Fibroblast of gingiva (primary cell): ENCODE data around the gene KIF1C.

Source experiments
- DNase-seq: peaks from one replicate; pipeline ENCODE4 v3.0.0-alpha.2; 2011; ENCODE audit warnings: low read depth

The KIF1C gene

DNA sequence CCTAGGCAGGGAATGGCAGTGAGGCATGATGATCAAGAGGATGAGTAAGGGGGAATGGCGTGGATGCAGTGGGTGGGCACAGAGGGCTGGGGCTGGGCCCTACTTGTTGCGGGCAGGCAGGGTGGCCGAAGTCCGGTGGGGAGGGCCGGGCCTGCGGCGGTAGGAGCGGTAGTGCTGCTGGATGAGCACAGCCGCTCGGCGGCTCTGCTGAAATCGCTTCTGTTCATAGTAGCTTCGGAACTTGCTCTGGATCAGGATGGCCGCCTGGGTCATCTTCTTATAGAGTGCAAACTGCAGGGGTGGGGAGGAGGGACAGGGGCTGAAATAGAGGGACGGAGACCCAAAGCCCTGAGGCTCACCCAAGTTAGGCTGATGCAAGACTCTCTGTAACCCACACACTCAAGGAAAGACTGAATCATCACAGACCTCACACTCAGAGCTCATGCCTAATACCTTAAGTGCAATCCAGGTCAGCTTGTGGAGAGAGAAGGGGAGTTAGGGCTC lies 28.7 kb upstream of the KIF1C start:
- peak; percentile 93 for DNase-seq

DNA sequence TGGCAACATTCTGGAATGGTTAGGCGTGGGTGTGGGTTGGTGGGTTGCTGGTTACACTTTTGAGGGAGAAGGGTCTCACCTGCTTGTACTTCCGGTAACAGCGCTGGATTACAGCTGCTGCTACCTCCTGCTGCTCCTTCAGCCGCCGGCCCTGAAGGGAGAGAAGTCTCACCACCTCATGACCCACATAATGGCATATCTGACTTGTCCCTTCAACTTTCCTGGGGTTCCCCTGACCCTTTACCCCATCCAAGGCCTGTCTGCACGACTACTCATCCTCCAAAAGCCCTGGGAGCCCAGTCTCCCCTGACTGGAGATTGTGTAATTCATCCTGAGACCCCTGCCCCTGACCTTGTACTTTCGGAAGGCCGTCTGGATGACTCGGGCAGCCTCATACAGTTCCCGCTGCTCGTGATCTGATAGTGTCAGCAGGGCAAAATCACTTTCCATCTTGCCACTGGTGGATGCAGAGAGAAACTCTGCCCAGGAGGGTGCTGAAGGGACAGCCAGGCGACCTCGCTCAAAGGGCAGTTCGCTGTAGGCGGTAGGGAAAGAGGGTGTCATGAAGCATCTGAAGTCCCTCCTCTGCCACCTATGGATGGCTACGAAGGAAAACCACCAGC lies 28.1 kb upstream of the KIF1C start:
- peak; percentile 40 for DNase-seq

DNA sequence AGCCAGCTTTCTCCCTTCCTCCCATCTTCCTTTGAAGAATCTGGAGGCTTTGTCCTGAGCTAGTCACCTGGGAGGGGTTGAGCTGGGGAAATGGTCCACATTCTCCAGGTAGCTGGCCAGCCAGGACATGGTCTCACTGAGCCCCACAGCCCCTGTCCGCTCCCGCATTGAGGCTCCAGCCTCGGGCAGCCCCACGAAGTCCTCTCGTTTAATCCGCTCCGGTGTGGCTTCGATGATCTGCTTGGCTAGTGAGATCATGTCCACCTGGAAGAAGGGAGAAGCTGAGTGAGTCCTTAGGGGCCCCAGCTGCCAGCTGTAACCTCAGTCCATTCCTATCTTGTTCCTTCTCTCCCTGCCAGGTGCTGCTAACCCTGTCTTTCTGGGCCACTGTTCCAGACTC lies 27.5 kb upstream of the KIF1C start:
- no peak for DNase-seq

DNA sequence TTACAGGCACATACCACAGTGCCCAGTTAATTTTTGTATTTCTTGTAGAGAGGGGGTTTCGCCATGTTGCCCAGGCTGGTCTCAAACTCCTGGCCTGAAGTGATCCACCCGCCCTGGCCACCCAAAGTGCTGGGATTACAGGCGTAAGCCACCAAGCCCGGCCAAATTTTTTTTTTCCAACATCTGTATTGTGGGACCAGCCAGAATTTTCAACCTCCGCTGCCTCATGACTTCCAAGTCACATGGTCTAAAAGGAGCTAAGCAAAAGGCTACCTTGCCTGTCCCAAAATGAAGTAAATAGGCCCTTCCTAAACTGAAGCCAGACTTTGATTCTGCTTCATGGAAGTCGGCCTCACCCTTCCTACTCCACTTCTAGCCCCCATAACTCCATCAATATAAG lies 25.9 kb upstream of the KIF1C start:
- DNase-seq = no peak

DNA sequence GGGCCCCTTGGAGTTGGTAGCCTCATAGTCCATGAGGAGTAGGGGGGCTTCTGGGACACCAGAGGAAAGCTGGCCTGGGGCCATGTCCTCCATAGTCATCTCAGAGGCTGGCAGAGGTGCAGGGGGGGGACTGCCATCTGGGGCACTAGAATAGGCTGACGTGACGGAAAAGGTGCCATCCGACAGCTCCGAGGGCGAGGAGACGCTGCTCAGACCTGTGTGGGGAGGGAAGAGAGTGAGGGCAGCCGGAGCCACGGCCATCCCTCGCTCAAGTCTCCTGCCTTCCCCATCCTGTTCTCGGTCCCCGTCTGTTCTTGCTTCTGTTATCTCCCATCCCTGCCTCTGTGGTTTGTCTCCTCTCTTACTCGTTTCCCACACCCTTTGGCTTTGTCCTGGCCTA lies 25.4 kb upstream of the KIF1C start:
- DNase-seq = no peak

DNA sequence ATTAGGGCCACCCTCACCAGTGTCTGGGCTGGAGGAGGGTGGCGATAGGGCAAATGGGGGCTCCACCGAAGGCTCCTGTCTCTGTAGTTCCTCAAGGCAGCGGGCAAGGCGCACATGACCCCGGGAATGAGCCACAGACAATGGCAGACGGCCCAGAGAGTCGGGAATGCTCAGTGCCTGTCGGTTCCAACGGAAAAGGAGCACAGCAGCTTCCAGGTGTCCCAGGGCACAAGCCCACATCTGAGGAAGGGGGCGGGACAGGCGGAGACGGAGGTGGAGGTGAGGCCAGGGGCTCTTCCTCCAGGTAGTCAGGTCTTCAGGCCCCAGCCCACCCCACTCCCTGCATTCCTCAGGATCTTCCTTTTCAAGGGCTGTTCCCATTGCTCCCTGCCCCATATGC lies 25.0 kb upstream of the KIF1C start:
- no peak for DNase-seq

DNA sequence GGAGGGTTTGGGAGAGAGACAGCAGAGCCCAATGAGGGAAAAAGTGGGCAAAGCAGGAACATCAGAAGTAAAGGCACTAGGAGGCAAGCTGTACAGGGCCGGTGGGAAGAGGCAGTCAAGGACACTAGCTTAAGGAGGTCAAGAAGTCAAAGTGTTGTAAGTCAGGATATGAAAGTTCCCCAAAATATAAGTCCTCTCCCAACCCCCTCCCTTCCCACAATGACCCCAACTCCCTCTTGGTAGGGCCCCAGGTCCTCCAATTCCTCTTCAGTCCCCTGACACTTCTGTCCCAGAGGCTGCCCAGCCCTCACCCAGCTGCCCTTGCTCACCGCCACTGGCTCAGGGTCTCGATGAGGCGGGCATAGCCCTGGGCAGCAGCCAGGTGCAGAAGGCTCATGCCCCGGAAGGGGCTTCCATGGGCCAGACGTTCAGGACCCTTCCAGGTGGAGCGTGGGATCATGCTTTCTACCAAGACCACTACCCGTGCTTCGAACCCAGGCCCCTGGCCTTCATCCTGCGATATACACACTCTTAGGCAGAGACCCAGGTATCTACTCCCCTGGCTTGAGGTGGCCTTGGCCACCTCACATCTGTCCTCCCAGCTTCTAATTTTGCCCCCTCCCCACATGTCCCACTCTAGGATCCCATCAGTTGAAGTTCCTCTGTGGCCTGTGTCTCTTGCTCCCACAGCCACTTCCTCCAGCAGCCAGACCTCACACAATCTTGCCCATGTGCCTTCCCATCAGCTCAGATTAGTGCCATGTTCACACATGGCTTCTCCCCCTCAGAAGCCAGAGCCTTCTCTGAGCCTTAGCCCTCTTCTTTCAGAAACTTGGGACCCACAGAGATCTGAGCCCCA lies 24.3 kb upstream of the KIF1C start:
- no peak for DNase-seq

DNA sequence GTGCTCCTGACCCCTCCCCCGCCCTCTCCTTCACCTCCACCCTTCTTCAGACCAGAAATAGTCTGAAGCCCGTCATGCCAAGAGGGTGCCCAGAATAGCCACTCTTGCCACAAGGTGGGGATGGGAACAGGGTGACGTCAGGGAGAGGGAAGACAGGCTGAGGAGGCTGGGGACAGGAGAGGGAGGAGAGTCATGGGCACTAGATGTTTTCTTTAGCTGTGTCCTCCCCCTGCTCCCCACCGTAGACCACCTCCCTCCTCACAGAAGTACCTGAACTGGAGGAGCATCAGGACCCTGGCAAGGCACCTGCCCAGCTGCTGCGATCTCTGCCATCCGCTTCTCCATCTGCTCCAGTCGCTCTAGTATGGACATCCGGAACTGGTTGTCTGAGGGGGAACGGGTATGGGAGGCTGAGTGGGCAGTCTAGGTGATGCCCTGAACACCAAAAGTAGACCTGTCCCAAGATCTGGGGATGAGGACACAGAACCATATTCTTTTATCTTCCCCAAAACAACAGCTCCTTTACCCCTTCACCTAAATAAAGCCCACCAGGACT lies 23.6 kb upstream of the KIF1C start:
- DNase-seq = no peak

DNA sequence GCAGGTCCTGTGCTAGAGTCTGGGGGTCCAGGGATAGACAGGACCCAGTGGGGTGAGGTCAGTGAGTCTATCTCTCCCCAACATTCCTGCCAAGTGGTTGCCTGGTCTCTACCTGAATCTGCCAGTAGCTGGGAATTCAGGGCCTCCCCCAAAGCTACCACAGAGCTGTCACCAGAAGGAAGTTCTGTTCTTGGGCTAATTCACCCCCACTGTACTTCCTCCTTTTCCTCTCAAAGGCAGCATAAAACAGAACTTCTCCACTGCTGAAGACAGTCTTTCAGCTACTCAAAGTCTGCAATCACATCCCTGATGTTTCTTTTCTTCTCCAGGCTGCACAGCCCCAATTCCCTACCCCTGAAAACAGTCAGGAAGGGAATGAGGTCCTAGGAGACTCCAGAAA lies 19.0 kb upstream of the KIF1C start:
- no peak for DNase-seq

DNA sequence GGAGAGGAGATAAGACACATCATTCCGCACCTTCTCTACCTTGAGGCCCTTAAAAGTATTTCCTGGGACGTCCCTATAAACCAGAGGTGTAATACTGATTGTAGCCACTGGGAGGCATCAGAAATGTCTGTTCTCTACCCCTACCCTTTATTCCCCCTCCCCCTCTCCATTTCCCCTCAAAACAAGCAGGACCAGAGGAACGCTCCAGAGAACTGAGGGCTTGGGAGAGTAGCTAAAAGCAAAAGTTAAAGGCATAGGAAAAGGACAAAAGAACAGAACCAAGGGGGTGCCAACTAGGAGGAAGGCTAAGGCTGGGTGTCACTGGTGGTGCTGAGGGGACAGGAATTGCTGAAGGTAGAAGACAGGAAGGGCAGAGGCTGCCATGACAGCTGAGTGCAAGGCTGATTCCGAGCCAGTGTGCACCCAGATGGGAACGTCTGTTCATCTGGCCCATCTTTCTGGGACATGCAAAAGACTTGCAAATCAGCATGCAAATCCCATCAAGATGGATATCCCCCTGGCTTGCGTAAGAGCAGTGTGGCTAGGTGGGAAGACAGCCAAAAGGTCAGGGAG lies 17.0 kb upstream of the KIF1C start:
- DNase-seq = peak; percentile 17

DNA sequence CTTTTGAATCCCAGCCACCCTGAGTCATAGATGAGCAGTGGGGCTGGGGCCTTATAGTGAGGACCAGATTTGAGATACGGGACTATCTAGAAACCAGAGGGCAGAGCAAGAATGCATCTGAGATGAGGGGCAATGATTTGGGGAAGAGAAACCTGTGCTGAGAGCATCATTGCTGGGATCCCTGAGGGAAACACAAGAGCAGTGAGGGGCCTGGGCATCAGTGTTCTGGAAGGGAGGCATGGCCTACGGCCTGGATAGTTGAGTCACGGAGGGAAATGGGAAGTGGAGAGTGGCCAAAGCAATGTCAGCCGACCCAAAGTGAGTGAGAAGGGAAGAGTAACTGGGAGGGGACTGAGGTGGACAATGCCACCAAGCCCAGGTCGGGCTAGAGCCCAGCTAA lies 15.4 kb upstream of the KIF1C start:
- DNase-seq = no peak

DNA sequence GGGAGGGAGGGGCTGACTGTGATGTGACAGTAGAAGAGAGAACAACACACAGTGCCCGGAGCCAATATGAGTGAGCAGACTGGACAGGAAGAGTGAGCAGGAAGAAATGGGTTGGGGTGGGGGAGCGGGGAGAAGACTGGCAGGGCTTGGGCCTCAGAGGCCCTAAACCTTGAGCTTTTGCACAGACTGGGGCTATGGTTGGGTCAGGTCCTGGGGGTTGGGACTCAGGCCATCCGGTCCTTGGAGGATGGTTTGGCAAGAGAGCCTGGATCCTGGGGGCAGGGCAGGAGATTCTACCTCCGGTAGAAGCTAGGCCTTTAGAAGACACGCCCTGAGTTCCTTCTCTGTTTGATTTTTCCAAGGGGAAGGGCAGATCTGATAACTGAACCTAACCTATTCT lies 11.3 kb upstream of the KIF1C start:
- DNase-seq = peak; percentile 17

DNA sequence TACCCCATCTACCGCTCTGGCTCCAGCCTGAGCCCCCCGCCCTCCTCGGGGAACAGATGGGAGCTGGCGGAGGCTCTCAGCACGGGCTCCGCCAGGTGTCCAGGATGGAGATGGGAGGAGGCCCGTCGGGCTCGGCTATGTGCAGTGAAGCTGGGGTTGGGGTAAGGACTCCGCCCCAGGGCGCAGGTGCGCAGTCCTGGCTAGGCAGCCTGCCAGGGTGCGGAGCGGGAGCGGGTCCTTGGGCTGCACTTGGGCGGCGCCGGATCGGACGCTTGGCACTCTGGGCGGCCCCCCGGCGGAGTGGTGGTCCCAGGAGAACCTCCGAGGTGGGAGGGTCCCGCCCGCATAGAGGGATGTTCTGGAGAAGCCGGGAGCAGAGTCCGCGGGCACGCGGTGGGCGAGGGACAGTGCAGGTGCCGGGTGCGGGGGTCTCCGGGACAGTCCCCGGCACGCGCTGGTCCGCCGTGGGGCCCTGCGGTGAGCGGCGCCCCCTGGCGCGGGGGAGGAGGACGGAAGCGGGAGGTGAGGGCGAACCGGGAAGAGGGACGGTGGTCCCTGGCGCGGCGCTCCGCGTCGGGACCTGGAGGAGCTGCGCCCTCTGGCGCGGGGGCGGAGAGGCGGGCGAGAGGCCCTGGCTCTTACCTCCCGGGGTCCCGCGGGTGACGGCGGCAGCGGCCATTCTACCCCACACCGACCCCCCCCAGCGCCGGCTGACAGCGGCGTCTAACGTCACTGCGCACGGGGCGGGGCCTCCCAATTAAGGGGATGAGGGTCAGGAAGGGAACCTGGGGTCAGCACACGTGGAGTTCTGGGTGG lies 10.6 kb upstream of the KIF1C start, which contains the start of gene CAMTA2:
TSS of gene CAMTA2 (minus strand) at position 725 of the 816 bp plus-strand sequence. CDS start 1,453 bp downstream, outside the sequence.
- peak; percentile 72 for DNase-seq

DNA sequence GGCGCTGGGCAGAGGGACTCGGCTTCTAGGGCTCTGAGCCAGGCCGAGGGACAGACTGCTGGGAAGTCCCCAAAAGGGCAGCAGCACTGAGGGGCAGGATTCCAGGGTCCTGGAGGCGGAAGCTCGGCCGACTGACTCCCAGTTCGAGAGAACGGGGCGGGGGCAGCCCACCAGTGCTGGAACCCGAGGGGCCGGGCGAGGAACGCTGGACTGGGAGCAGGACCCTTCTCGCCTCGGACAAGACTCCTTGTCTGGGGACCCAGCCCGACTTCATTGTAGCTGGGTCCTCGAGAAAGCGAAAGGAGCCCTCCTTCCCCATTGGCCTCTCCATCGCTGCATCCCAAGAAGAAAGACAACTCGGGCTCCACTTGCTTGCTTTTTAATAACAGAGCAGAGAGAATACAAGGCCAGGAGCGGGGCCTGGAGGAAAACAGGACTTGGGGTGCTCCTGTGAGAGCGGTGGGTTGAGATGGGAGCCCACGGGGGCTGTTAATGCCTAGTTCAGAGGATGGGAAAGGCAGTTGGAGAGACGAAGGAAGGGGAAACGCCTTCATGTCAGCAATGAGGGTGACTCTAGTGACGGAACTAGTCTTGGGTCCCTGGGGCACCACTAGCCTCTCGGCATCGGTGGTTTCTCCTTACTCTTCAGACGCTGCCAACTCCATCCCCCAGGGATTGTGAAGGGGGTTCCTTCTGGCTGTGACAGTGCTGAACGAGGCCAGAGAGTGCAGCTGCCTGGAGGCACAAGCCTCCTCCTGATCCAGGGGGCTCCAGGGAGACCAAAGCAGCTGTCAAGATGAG lies 9.8 kb upstream of the KIF1C start:
- peak; percentile 31 for DNase-seq

DNA sequence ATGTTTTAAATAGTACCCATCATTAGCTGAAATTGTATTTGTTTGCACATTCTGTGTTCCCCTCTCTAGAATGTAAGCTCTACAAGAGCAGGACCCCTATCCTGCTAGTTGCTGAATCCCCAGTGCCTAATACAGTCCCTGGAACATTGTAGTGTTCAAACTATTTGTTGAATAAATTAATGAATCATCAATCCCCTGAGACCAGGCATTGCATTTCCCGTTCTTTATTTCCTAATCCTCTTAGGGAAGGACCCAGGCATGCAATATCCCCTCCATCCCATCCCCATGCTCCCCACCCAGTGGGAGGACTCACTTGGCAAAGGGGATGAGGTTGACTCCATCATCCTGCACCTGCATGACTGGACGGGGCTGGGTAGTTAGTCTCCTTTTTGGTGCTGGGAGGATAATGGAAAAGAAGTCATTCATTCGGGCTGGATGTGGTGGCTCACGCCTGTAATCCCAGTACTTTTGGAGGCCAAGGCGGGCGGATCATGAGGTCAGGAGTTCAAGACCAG lies 3.6 kb upstream of the KIF1C start:
- DNase-seq = peak; percentile 17

DNA sequence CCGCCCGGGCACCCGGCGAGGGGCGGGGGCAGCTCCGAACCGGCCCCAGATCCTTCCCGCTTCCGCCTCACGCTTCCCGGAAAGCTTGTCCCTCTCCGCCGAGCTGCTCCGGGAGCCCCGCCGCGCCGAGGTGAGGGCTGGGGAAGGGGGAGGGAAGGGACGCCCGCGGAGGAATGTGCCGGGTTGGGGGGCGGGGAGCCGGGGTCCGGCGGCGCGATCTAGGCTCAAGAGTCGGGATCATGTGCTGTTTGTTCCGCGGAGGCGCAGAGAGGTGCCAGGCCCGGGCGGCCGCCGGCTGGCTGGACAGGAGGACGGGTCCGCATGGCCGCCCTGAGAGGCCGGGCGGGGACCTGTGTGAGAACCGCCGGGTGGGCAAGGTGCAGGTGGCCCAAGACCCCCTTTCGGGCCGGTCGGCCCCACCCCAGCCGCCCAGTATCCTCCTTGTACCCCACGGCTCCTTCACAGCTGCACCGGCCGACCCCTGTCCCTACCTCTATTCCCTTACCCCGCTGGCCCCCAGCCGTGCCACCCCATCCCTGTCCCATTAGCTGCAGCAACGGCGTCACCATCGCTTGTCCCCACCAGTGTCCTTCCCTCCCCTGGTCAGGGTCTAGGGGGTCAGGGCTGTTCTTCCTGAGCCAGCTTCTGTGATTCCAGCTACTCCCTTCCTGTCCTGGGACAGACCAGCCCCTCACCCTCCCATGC lies 429 bp downstream of the KIF1C start:
- no peak for DNase-seq

DNA sequence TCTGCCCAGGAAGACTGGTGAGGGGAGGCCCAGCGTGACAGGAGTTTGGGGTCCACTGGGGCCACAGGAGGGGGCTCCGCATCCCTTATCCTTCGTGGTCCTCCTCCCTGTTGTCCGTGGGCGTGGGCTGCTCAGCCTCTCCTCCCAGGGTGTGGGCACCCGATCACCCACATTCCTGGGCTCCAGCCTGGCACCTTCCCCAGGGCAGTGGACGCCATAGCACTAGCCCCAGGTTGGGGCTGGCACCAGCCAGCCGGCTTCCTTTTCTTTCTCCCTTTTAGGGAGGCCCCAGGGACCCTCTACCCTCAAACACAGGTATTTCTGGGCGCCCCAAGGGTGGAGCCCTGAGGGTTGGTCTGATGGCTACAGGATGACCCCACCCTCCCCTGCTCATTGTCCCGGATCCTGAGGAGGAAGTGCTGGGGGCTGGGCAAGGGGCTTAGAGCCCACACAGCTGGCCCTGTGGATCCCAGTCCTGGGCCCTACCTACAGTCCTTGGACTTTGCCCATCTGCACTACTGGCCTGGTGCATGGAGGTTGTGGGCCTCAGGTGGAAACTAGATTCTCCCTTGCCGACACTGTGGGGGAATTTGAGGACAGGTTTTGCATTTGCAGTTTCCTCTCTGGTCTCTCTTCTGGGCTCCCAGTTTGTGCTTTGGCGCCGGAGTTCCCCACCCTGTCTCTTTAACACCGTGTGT lies 1.1 kb downstream of the KIF1C start:
- DNase-seq = no peak

DNA sequence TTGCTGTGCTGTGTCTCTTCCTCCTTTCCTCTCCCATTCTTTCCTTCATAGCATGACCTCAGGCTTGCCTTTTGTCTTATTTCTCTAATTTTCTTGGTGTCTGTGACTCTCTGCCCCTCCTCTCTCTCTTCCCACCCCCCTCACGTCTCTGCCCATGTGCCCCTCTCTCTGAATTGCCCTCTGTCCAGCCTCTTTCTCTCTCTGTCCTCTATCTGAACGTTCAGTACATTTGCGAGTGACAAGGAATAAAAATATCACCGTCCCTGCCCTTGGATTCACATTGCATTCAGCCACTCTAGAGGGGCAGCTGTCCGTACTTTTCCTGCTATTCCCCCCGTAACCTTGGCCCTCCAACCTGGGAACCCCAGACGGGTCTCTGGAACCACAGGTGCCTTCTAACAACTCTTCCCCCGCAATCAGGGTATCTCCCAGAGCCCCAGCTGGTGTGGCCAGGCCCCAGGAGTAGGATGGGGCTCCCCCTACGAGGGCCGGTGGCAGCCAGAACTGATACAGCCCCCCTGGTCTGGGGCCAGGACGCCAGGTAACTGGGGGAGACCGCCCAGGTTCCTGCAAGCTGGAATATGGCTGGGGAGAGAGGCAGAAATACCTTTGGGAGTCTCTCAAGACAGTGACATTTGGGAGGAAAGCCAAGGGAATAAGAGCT lies 1.8 kb downstream of the KIF1C start:
- no peak for DNase-seq

DNA sequence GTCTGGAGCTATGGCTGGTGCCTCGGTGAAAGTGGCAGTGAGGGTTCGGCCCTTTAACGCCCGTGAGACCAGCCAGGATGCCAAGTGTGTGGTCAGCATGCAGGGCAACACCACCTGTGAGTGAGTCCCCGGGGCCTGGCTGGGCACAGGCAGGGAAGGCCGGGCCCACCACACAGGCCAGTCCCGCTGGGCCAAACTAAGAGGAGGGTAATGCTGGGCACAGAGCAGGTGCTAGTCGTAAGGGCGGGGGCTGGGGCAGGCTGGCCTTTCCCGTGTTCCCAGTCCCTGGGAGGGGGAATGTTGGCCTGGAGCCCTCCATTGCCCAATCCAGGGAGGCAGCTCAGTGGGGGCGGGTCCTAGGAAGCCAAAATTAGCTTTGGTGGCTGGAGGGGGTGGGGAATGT lies 2.5 kb downstream of the KIF1C start:
- peak; percentile 42 for DNase-seq
